ENCODE results near the gene GRIP2. TPM values are rescaled to one million over a fixed set of nuclear protein-coding genes. Genes with fewer than 3 reads are reported as not detected.

GRIP2 gene
- total and polyA plus RNA-seq, 2 of the 4 experiments (the other 2 are of a cell fraction): 0.05 TPM; not detected in 1

DNA sequence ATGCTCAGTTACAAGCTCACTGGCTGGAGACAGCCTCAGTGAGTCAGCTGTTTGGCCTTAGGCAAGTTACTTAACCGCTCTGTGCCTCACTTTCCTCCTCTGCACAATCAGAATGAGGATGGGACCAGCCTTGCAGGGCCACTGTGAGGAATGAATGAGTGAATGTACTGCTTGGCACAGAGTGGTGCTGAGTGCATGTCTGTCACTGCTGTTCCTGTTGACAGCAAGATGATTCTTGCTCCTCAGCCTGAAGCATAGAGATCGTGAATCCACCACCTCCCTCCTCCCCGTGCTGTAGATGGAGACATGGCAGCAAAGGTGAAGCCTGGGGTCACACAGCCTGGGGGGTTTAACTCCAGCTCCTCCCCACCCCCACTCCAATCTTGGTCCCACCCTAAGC, 14.6 kb upstream of the GRIP2 start:
- in situ Hi-C loops (cut with MboI; ENCODE audit: low sequenced_read_pairs): loop anchor here (25.0 kb wide), 1 partner anchor 667 kb away; the partner anchor contains the start of gene WNT7A
- no peak overlapping the region for H3K4me3 ChIP-seq (ENCODE audit: insufficient read depth, low read depth, low read length)
- no peak overlapping the region for H2BK120ac ChIP-seq (ENCODE audit: low read depth, low read length)
- dilution Hi-C loops (cut with HindIII; ENCODE audit: low sequenced_read_pairs, unreplicated experiment): no loop called here
- CTCF ChIA-PET: no interaction called here
- H2AFZ ChIP-seq (replicated peaks; ENCODE audit: low read length, poor library complexity): no peak overlapping the region
- H3K79me1 ChIP-seq (ENCODE audit: low read depth in 1 of 2, low read length in 2 of 2): no peaks in the 10 kb centered on the region
- H3K4ac ChIP-seq (ENCODE audit: low read depth, low read length): no peak overlapping the region
- H3K18ac ChIP-seq (ENCODE audit: low read depth, low read length): no peak overlapping the region
- H3K9me3 ChIP-seq (ENCODE audit: control insufficient read depth, insufficient read depth, low read length): no peaks in the 10 kb centered on the region
- no peaks in the 10 kb centered on the region for H3K9me1 ChIP-seq (ENCODE audit: insufficient read depth, low read length)
- H3K27ac ChIP-seq (ENCODE audit: insufficient read depth, low read length): no peak overlapping the region
- H3K4me1 ChIP-seq (ENCODE audit: control insufficient read depth, insufficient read depth, low read length): no peaks in the 10 kb centered on the region
- intact Hi-C loops (cut with micrococcal nuclease): no loop called here
- no peak overlapping the region for H4K8ac ChIP-seq (ENCODE audit: low read depth in 2 of 2, low read length in 2 of 2)
- ATAC-seq (ENCODE audit: low read depth) (no peak), DNase-seq (no peak)
- H4K5ac ChIP-seq (ENCODE audit: low read depth, low read length): no peak overlapping the region
- no peak overlapping the region for H3K14ac ChIP-seq (replicated peaks; ENCODE audit: low read depth, low read length)
- no CpG with 5 or more reads among the region's 3 CpGs for WGBS, 2 experiments (ENCODE audit: extremely low coverage in 2 of 2, insufficient read length in 1 of 2)
- H3K4me2 ChIP-seq (ENCODE audit: low read depth, low read length): no peak overlapping the region
- H3K56ac ChIP-seq (ENCODE audit: extremely low read depth, insufficient read depth, low read length): no peak overlapping the region
- no peaks in the 10 kb centered on the region for H4K20me1 ChIP-seq (ENCODE audit: insufficient read depth, low read length)
- H3K36me3 ChIP-seq (ENCODE audit: control insufficient read depth, insufficient read depth, low read length): no peaks in the 10 kb centered on the region
- H3K23ac ChIP-seq (ENCODE audit: low read depth, low read length): no peak overlapping the region
- H3K27me3 ChIP-seq (ENCODE audit: control insufficient read depth, insufficient read depth, low read length): peaks cover 47% of the 10 kb centered on the region
- no peak overlapping the region for H4K91ac ChIP-seq (ENCODE audit: insufficient read depth, low read depth, low read length)
- H2AK9ac ChIP-seq (replicated peaks; ENCODE audit: low read depth, low read length, poor library complexity): no peak overlapping the region
- TF ChIP-seq CHD1 (IDR thresholded peaks at IDR 0.05; ENCODE audit: low read depth, low read length) (no peak), NFE2L2 (IDR thresholded peaks at IDR 0.05; ENCODE audit: low read depth, low read length) (no peak), SMC3 (IDR thresholded peaks at IDR 0.05; ENCODE audit: low read depth, low read length) (no peak), RCOR1 (IDR thresholded peaks at IDR 0.05; ENCODE audit: insufficient replicate concordance, low read length) (no peak), RAD21 (IDR thresholded peaks at IDR 0.05; ENCODE audit: low read length) (no peak), BHLHE40 (IDR thresholded peaks at IDR 0.05; ENCODE audit: low read depth, low read length) (no peak), RFX5 (IDR thresholded peaks at IDR 0.05; ENCODE audit: low read depth, low read length) (no peak), CEBPB (IDR thresholded peaks at IDR 0.05; ENCODE audit: low read depth, low read length) (no peak), MAFK (IDR thresholded peaks at IDR 0.05; ENCODE audit: low read depth, low read length) (no peak), MAZ (IDR thresholded peaks at IDR 0.05; ENCODE audit: borderline replicate concordance, low read depth, low read length) (no peak), FOS (IDR thresholded peaks at IDR 0.05; ENCODE audit: low read depth, low read length) (no peak), POLR2A (IDR thresholded peaks at IDR 0.05; ENCODE audit: low read depth, low read length) (no peak), MXI1 (IDR thresholded peaks at IDR 0.05; ENCODE audit: borderline replicate concordance, low read depth, low read length) (no peak)
- TF ChIP-seq, protein P1, sequence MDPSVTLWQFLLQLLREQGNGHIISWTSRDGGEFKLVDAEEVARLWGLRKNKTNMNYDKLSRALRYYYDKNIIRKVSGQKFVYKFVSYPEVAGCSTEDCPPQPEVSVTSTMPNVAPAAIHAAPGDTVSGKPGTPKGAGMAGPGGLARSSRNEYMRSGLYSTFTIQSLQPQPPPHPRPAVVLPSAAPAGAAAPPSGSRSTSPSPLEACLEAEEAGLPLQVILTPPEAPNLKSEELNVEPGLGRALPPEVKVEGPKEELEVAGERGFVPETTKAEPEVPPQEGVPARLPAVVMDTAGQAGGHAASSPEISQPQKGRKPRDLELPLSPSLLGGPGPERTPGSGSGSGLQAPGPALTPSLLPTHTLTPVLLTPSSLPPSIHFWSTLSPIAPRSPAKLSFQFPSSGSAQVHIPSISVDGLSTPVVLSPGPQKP (IDR thresholded peaks at IDR 0.05; ENCODE audit: borderline replicate concordance, low read depth, low read length): no peak
- TF ChIP-seq, protein P2, sequence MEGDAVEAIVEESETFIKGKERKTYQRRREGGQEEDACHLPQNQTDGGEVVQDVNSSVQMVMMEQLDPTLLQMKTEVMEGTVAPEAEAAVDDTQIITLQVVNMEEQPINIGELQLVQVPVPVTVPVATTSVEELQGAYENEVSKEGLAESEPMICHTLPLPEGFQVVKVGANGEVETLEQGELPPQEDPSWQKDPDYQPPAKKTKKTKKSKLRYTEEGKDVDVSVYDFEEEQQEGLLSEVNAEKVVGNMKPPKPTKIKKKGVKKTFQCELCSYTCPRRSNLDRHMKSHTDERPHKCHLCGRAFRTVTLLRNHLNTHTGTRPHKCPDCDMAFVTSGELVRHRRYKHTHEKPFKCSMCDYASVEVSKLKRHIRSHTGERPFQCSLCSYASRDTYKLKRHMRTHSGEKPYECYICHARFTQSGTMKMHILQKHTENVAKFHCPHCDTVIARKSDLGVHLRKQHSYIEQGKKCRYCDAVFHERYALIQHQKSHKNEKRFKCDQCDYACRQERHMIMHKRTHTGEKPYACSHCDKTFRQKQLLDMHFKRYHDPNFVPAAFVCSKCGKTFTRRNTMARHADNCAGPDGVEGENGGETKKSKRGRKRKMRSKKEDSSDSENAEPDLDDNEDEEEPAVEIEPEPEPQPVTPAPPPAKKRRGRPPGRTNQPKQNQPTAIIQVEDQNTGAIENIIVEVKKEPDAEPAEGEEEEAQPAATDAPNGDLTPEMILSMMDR (conservative IDR thresholded peaks at IDR 0.05; ENCODE audit: low read depth, low read length): no peak
- TF ChIP-seq, protein P3, sequence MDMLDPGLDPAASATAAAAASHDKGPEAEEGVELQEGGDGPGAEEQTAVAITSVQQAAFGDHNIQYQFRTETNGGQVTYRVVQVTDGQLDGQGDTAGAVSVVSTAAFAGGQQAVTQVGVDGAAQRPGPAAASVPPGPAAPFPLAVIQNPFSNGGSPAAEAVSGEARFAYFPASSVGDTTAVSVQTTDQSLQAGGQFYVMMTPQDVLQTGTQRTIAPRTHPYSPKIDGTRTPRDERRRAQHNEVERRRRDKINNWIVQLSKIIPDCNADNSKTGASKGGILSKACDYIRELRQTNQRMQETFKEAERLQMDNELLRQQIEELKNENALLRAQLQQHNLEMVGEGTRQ (IDR thresholded peaks at IDR 0.05; ENCODE audit: low read depth, low read length): no peak
- H2BK20ac ChIP-seq (ENCODE audit: low read depth, low read length): no peak overlapping the region
- no peak overlapping the region for H3K9ac ChIP-seq (ENCODE audit: low read depth, low read length)
- no peak overlapping the region for H2BK15ac ChIP-seq (ENCODE audit: low read depth, low read length)
- no peak overlapping the region for H2AK5ac ChIP-seq (ENCODE audit: low read depth, low read length)
- H2BK5ac ChIP-seq (ENCODE audit: low read depth, low read length, poor library complexity, severe bottlenecking): no peak overlapping the region
- BruUV-seq (replicated peaks): no TSS peak
- POLR2A ChIA-PET (ENCODE audit: unreplicated experiment): no interaction called here

Measured in IMR-90 (cell line).